MM.1S (cell line): ENCODE results near the gene HIBADH.

Experiments
- DNase-seq: peaks from one replicate; pipeline ENCODE4 v3.0.0-alpha.2; 2015
- H2AFZ ChIP-seq: fragments of 300-600 bp; sonication (generic); 2 replicates; pipeline ENCODE4 v1.6.0; 2016; ENCODE audit warnings: antibody characterized with exemption, low read length
- H3F3A ChIP-seq: fragments of 300-600 bp; sonication (generic); 2 replicates; pipeline ENCODE4 v1.6.1; 2016; ENCODE audit warnings: mild to moderate bottlenecking, antibody characterized with exemption, low read length, moderate library complexity, mixed read lengths; ENCODE audit not compliant: insufficient read depth
- H3K27ac ChIP-seq: fragments of 300-600 bp; sonication (generic); 2 replicates; pipeline ENCODE4 v1.5.1; 2016; ENCODE audit warnings: mild to moderate bottlenecking, low read length
- H3K27me3 ChIP-seq: fragments of 300-600 bp; sonication (generic); replicated peaks from 2 replicates; pipeline ENCODE4 v1.6.0; 2016; ENCODE audit warnings: low read length; ENCODE audit not compliant: insufficient read depth
- H3K36me3 ChIP-seq: fragments of 300-600 bp; sonication (generic); replicated peaks from 2 replicates; pipeline ENCODE4 v1.6.1; 2016; ENCODE audit warnings: mild to moderate bottlenecking, low read length, mixed read lengths; ENCODE audit not compliant: insufficient read depth
- H3K4me1 ChIP-seq: fragments of 300-600 bp; sonication (generic); 2 replicates; pipeline ENCODE4 v1.6.1; 2016; ENCODE audit warnings: low read length, mixed read lengths
- H3K4me2 ChIP-seq: fragments of 300-600 bp; sonication (generic); 2 replicates; pipeline ENCODE4 v1.6.0; 2016; ENCODE audit warnings: low read depth, low read length
- H3K4me3 ChIP-seq: fragments of 300-600 bp; sonication (generic); 2 replicates; pipeline ENCODE4 v1.5.1; 2016; ENCODE audit warnings: low read length, mixed read lengths
- H3K79me2 ChIP-seq: fragments of 300-600 bp; sonication (generic); 2 replicates; pipeline ENCODE4 v1.6.1; 2016; ENCODE audit warnings: mixed run types, low read length, mixed read lengths
- H3K9ac ChIP-seq: fragments of 300-600 bp; sonication (generic); 2 replicates; pipeline ENCODE4 v1.6.1; 2016; ENCODE audit warnings: low read length, mixed read lengths
- H3K9me2 ChIP-seq: fragments of 300-600 bp; sonication (generic); replicated peaks from 2 replicates; pipeline ENCODE4 v1.6.1; 2016; ENCODE audit warnings: mild to moderate bottlenecking, low read length, mixed read lengths; ENCODE audit not compliant: insufficient read depth
- H3K9me3 ChIP-seq: fragments of 300-600 bp; sonication (generic); replicated peaks from 2 replicates; pipeline ENCODE4 v1.6.1; 2016; ENCODE audit warnings: mild to moderate bottlenecking, low read length, mixed read lengths; ENCODE audit not compliant: insufficient read depth
- H4K20me1 ChIP-seq: fragments of 300-600 bp; sonication (generic); 2 replicates; pipeline ENCODE4 v1.6.1; 2016; ENCODE audit warnings: mild to moderate bottlenecking, low read length, moderate library complexity, mixed read lengths; ENCODE audit not compliant: insufficient read depth
- EZH2 ChIP-seq: fragments of 300-600 bp; sonication (generic); optimal IDR thresholded peaks from 2 replicates; pipeline ENCODE3; 2017; ENCODE audit warnings: low read depth, mild to moderate bottlenecking, antibody characterized with exemption, low read length, mixed read lengths
- EZH2phosphoT487 ChIP-seq: fragments of 300-600 bp; sonication (generic); IDR thresholded peaks from 2 replicates; pipeline ENCODE4 v1.6.1; 2018; ENCODE audit warnings: antibody characterized with exemption, low read length
- TF ChIP-seq, protein P1 (sequence below): fragments of 300-600 bp; sonication (generic); IDR thresholded peaks from 2 replicates; pipeline ENCODE4 v1.5.1; 2016; ENCODE audit warnings: antibody characterized with exemption, low read length, mixed read lengths

The HIBADH gene

DNA sequence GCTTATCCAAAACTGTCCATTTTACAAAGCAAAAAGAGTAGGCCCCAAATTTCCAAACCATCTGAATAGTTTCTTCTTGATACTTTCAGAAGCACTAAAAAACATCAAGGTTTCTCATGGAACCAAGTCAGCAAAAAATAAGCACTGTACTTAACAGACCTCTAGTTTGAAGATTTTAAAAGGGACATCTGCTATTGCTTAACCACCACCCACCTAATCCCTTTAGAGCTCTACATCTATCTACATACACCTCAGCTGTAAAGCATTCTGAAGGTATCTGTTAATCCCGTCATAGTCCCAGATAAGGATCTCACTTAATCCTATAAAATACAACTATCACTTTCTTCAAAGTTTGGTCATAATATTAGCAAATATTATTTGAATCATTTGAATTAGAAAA lies 72.3 kb downstream of the HIBADH start:
- Histone ChIP-seq H3K9me2 (no peaks in the 10 kb centered on the region), H3K9me3 (no peaks in the 10 kb centered on the region), H3K79me2 (no peaks in the 10 kb centered on the region), H3K27me3 (no peaks in the 10 kb centered on the region), H3K4me2 (no peak overlapping the region), H3K36me3 (no peaks in the 10 kb centered on the region), H2AFZ (no peak overlapping the region), H4K20me1 (no peaks in the 10 kb centered on the region), H3F3A (no peaks in the 10 kb centered on the region), H3K27ac (no peak overlapping the region), H3K9ac (no peak overlapping the region), H3K4me1 (no peaks in the 10 kb centered on the region), H3K4me3 (no peak overlapping the region)
- no peak for DNase-seq
- no peak for TF ChIP-seq EZH2
- TF ChIP-seq EZH2phosphoT487: no peak
- TF ChIP-seq, protein P1, sequence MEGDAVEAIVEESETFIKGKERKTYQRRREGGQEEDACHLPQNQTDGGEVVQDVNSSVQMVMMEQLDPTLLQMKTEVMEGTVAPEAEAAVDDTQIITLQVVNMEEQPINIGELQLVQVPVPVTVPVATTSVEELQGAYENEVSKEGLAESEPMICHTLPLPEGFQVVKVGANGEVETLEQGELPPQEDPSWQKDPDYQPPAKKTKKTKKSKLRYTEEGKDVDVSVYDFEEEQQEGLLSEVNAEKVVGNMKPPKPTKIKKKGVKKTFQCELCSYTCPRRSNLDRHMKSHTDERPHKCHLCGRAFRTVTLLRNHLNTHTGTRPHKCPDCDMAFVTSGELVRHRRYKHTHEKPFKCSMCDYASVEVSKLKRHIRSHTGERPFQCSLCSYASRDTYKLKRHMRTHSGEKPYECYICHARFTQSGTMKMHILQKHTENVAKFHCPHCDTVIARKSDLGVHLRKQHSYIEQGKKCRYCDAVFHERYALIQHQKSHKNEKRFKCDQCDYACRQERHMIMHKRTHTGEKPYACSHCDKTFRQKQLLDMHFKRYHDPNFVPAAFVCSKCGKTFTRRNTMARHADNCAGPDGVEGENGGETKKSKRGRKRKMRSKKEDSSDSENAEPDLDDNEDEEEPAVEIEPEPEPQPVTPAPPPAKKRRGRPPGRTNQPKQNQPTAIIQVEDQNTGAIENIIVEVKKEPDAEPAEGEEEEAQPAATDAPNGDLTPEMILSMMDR: no peak

DNA sequence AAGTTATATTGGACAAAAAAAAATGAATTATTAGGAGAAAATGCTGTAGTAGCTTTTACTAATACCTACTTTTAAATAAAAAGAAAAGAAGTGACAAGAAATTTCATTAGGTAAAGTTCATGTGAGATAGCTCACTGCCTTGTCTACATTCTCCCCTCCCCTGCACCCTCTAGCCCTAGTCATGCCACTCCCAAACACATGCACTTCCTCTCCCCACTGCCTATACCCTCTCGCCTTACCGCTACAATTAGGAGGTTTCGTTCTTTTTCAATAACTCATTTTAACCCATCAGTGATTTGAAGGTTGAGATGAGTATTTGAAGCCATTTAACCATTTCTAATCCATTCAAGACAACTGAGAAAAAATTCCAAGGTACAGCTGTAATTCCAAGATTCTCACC lies 75.3 kb downstream of the HIBADH start:
- Histone ChIP-seq H3F3A (no peaks in the 10 kb centered on the region), H3K4me3 (no peak overlapping the region), H3K9me2 (no peaks in the 10 kb centered on the region), H4K20me1 (no peaks in the 10 kb centered on the region), H3K79me2 (no peaks in the 10 kb centered on the region), H3K36me3 (no peaks in the 10 kb centered on the region), H3K27me3 (no peaks in the 10 kb centered on the region), H3K9me3 (no peaks in the 10 kb centered on the region), H3K4me1 (no peaks in the 10 kb centered on the region), H2AFZ (no peak overlapping the region), H3K4me2 (no peak overlapping the region), H3K27ac (no peak overlapping the region), H3K9ac (no peak overlapping the region)
- DNase-seq: no peak
- TF ChIP-seq, protein P1: no peak
- TF ChIP-seq EZH2phosphoT487: no peak
- no peak for TF ChIP-seq EZH2

DNA sequence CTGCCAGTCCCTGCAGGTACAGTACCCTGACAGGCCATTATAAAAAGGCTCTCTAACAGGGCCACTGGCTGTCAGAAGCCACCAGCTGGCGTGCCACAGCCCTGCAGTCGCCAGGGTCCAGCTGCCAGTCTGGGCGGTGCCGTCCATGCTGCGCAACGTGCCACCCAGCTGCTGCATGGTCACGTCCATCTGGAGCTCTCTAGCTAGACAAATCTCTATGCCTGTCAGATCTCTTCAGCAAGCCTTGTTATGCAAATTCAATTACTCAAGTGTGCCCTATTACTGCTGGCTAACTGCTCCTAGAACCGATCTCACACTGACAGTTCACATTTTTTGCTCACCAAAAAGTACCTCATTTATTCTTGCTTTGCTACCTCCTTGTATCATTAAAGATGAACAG lies 75.9 kb downstream of the HIBADH start:
- H3K36me3 ChIP-seq: no peaks in the 10 kb centered on the region
- H3K4me3 ChIP-seq: no peak overlapping the region
- no peak overlapping the region for H3K27ac ChIP-seq
- DNase-seq: no peak
- H3K4me2 ChIP-seq: no peak overlapping the region
- no peak overlapping the region for H2AFZ ChIP-seq
- H3K9me2 ChIP-seq: no peaks in the 10 kb centered on the region
- no peaks in the 10 kb centered on the region for H3K79me2 ChIP-seq
- H3F3A ChIP-seq: no peaks in the 10 kb centered on the region
- H3K27me3 ChIP-seq: no peaks in the 10 kb centered on the region
- H4K20me1 ChIP-seq: no peaks in the 10 kb centered on the region
- H3K9me3 ChIP-seq: no peaks in the 10 kb centered on the region
- H3K9ac ChIP-seq: no peak overlapping the region
- TF ChIP-seq, protein P1: no peak
- TF ChIP-seq EZH2 (no peak), EZH2phosphoT487 (no peak)
- no peaks in the 10 kb centered on the region for H3K4me1 ChIP-seq
